ENCODE data around the gene KCNC4.

DNA sequence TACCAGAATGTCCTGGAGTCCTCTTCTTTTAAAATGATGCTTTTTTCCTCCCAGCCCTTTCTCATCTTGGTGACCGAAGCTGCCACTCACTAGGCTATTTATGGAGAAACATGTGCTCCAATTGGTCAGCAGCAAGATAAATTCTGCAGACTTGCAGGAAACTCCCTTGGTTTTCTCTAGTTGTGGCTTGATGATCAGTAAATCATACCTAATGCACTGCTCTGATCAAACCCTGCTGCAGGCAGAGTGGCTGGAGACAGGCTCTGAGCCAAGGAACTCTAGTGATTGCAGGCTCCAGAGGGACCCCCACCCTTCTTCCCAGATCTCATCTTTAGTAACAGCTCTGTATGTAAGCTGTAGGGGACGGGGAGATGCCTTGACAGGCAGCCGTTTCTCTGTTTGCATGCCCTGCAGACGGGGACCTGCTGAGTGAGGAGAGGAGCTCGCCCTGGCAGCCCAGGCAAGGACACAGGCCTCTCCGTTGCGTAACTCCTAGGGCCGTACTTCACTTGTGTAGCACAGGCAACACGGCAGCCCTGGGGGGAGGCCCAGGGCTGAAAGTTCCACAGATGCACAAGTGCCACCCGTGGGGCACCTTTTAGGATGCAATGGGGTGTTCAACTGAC, 45.3 kb upstream of the KCNC4 start:
- TF ChIP-seq POLR2A (IDR thresholded peaks at IDR 0.05) = no peak
- no peak for TF ChIP-seq CTCF (IDR thresholded peaks at IDR 0.05)
- TF ChIP-seq POLR2AphosphoS5 (IDR thresholded peaks at IDR 0.05) = no peak
